ENCODE data around the gene TNRC6C.

The TNRC6C gene

DNA sequence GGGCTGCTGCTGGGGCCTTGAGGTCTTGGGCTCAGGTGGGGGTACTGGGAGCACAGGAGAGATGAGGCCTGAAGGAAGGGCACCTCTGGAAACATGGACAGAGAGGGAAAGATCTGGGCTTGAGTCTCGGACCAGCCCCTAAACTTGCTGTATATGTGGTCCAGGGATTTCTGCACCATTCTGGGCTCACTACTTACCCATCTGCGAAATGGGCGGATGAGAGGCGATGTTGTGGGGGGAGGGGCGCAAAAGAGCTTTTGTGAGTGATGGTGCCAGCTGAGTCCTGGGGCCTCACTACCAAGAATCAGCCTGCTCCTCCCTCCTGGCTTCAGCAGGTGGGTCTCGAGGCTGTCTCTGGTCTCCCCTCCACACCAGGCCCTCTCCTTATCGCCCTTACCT, 188.0 kb downstream of the TNRC6C start:
- ATAC-seq, result no peak
- TF ChIP-seq CSDC2 (CRISPR knock-in tag; IDR thresholded peaks at IDR 0.05) (no peak), PATZ1 (CRISPR knock-in tag; IDR thresholded peaks at IDR 0.05; ENCODE audit: borderline replicate concordance) (no peak), TCF4 (CRISPR knock-in tag; IDR thresholded peaks at IDR 0.05; ENCODE audit: borderline replicate concordance) (no peak), OSR1 (CRISPR knock-in tag; IDR thresholded peaks at IDR 0.05) (no peak), TOX (CRISPR knock-in tag; IDR thresholded peaks at IDR 0.05; ENCODE audit: borderline replicate concordance) (no peak), ZC3H10 (CRISPR knock-in tag; IDR thresholded peaks at IDR 0.05) (no peak), ZNF565 (CRISPR knock-in tag; conservative IDR thresholded peaks at IDR 0.05; ENCODE audit: low read depth) (no peak), ISL1 (CRISPR knock-in tag; IDR thresholded peaks at IDR 0.05) (no peak), ZNF8 (CRISPR knock-in tag; IDR thresholded peaks at IDR 0.05) (no peak), RARB (CRISPR knock-in tag; IDR thresholded peaks at IDR 0.05) (no peak), ESRRG (CRISPR knock-in tag; IDR thresholded peaks at IDR 0.05) (no peak), TSHZ2 (CRISPR knock-in tag; IDR thresholded peaks at IDR 0.05) (no peak), ZNF70 (CRISPR knock-in tag; IDR thresholded peaks at IDR 0.05) (no peak), PPARA (CRISPR knock-in tag; IDR thresholded peaks at IDR 0.05; ENCODE audit: borderline replicate concordance) (no peak), ARNTL (CRISPR knock-in tag; IDR thresholded peaks at IDR 0.05; ENCODE audit: borderline replicate concordance, low read depth) (no peak), GLIS3 (CRISPR knock-in tag; IDR thresholded peaks at IDR 0.05) (no peak)
- TF ChIP-seq, protein P1, sequence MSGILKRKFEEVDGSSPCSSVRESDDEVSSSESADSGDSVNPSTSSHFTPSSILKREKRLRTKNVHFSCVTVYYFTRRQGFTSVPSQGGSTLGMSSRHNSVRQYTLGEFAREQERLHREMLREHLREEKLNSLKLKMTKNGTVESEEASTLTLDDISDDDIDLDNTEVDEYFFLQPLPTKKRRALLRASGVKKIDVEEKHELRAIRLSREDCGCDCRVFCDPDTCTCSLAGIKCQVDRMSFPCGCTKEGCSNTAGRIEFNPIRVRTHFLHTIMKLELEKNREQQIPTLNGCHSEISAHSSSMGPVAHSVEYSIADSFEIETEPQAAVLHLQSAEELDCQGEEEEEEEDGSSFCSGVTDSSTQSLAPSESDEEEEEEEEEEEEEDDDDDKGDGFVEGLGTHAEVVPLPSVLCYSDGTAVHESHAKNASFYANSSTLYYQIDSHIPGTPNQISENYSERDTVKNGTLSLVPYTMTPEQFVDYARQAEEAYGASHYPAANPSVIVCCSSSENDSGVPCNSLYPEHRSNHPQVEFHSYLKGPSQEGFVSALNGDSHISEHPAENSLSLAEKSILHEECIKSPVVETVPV (CRISPR knock-in tag; IDR thresholded peaks at IDR 0.05), result no peak
- TF ChIP-seq, protein P2, sequence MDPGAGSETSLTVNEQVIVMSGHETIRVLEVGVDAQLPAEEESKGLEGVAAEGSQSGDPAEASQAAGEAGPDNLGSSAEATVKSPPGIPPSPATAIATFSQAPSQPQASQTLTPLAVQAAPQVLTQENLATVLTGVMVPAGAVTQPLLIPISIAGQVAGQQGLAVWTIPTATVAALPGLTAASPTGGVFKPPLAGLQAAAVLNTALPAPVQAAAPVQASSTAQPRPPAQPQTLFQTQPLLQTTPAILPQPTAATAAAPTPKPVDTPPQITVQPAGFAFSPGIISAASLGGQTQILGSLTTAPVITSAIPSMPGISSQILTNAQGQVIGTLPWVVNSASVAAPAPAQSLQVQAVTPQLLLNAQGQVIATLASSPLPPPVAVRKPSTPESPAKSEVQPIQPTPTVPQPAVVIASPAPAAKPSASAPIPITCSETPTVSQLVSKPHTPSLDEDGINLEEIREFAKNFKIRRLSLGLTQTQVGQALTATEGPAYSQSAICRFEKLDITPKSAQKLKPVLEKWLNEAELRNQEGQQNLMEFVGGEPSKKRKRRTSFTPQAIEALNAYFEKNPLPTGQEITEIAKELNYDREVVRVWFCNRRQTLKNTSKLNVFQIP (CRISPR knock-in tag; IDR thresholded peaks at IDR 0.05; ENCODE audit: borderline replicate concordance, low read depth), result no peak
- TF ChIP-seq, protein P3, sequence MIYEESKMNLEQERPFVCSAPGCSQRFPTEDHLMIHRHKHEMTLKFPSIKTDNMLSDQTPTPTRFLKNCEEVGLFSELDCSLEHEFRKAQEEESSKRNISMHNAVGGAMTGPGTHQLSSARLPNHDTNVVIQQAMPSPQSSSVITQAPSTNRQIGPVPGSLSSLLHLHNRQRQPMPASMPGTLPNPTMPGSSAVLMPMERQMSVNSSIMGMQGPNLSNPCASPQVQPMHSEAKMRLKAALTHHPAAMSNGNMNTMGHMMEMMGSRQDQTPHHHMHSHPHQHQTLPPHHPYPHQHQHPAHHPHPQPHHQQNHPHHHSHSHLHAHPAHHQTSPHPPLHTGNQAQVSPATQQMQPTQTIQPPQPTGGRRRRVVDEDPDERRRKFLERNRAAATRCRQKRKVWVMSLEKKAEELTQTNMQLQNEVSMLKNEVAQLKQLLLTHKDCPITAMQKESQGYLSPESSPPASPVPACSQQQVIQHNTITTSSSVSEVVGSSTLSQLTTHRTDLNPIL (CRISPR knock-in tag; IDR thresholded peaks at IDR 0.05; ENCODE audit: low read depth), result no peak

DNA sequence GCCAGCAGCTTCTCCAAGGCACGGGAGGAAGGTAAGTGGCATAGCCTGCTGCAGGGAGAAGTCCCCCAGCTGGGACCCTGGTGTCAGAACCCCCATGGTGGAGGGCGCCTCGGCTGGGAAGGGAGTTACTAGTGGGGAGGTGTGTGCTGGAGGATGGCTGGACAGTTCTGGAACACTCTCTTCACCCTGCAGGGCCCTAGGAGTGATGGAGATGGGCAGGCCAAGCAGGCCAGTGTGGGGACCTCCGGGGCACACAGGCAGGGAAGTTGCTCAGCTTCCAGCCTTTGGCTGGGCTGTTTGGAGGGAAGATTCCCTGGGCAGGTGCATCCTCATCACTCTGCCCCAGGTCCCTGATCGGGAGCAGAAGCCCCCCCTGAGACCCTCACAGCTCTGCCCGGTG, 188.4 kb downstream of the TNRC6C start:
- ATAC-seq, result no peak
- no peak for TF ChIP-seq ZNF565 (CRISPR knock-in tag; conservative IDR thresholded peaks at IDR 0.05; ENCODE audit: low read depth)
- TF ChIP-seq, protein P3 (CRISPR knock-in tag; IDR thresholded peaks at IDR 0.05; ENCODE audit: low read depth), result no peak
- TF ChIP-seq, protein P2 (CRISPR knock-in tag; IDR thresholded peaks at IDR 0.05; ENCODE audit: borderline replicate concordance, low read depth), result no peak
- TF ChIP-seq PATZ1 (CRISPR knock-in tag; IDR thresholded peaks at IDR 0.05; ENCODE audit: borderline replicate concordance), result no peak
- no peak for TF ChIP-seq TSHZ2 (CRISPR knock-in tag; IDR thresholded peaks at IDR 0.05)
- TF ChIP-seq CSDC2 (CRISPR knock-in tag; IDR thresholded peaks at IDR 0.05), result no peak
- TF ChIP-seq ZC3H10 (CRISPR knock-in tag; IDR thresholded peaks at IDR 0.05), result no peak
- TF ChIP-seq PPARA (CRISPR knock-in tag; IDR thresholded peaks at IDR 0.05; ENCODE audit: borderline replicate concordance), result no peak
- TF ChIP-seq TOX (CRISPR knock-in tag; IDR thresholded peaks at IDR 0.05; ENCODE audit: borderline replicate concordance), result no peak
- TF ChIP-seq ESRRG (CRISPR knock-in tag; IDR thresholded peaks at IDR 0.05), result no peak
- TF ChIP-seq BACH2 (CRISPR knock-in tag; IDR thresholded peaks at IDR 0.05; ENCODE audit: borderline replicate concordance), result no peak
- TF ChIP-seq ZFP30 (CRISPR knock-in tag; IDR thresholded peaks at IDR 0.05), result no peak
- TF ChIP-seq OSR1 (CRISPR knock-in tag; IDR thresholded peaks at IDR 0.05), result no peak
- no peak for TF ChIP-seq GLIS3 (CRISPR knock-in tag; IDR thresholded peaks at IDR 0.05)

Measured in SK-N-SH treated with all-trans-retinoic acid at 6 μM for 48 hours (cell line).